Ascending aorta (tissue), 2 donors: Measurements from ENCODE around the gene MAPK12. TPM values are rescaled to one million over a fixed set of nuclear protein-coding genes. Genes with fewer than 3 reads are reported as not detected.

ENCODE experiments used
- DNase-seq, 2 donors: peaks; one replicate each; pipeline ENCODE4 v3.0.0-alpha.2; 2019; ENCODE audit warnings: low spot score in 2 of 2
- H3K27ac ChIP-seq, 2 donors: fragments of 200-600 bp; sonication (generic); one replicate each; pipeline ENCODE4 v1.5.1; 2016 to 2017; ENCODE audit warnings: mild to moderate bottlenecking in 1 of 2
- H3K27me3 ChIP-seq: fragments of 200-600 bp; sonication (generic); one replicate; pipeline ENCODE4 v1.5.1; 2017
- H3K36me3 ChIP-seq, 2 donors: fragments of 200-600 bp; sonication (generic); one replicate each; pipeline ENCODE4 v1.5.1; 2016
- H3K4me1 ChIP-seq, 2 donors: fragments of 200-600 bp; sonication (generic); one replicate each; pipeline ENCODE4 v1.5.1; 2016 to 2017; ENCODE audit warnings: mild to moderate bottlenecking in 1 of 2
- H3K4me3 ChIP-seq, 2 donors: fragments of 200-600 bp; sonication (generic); one replicate each; pipeline ENCODE4 v1.5.1; 2016 to 2017; ENCODE audit warnings: mild to moderate bottlenecking in 1 of 2
- H3K9me3 ChIP-seq, 2 donors: fragments of 200-600 bp; sonication (generic); one replicate each; pipeline ENCODE4 v1.5.1; 2016
- intact Hi-C: fragments of 100-400 bp; cut with DNase I; formaldehyde crosslinking; loops from one replicate; pipeline ENCODE4 v1.15.1; 2023
- total RNA-seq: library from RNA; depleted of rRNA; stranded (reverse); fragments of >200 nt; gene quantifications from one replicate; pipeline ENCODE4 v1.1.0, GENCODE V29; 2016
- TF ChIP-seq, protein P1 (sequence below), 3 experiments: fragments of 200-600 bp in 2 of 3; fragments of 450-650 bp in 1 of 3; sonication (generic) in 2 of 3; IDR thresholded peaks; one replicate each; pipeline ENCODE4 v1.5.1; 2016 to 2019; ENCODE audit warnings: antibody characterized with exemption in 3 of 3, mild to moderate bottlenecking in 1 of 3, moderate library complexity in 1 of 3

The MAPK12 gene
- total RNA-seq, 1 donor from 2014 or later = 29.4 TPM

- intact Hi-C loops = no loop called here
- H3K4me1 ChIP-seq = peaks cover 6 to 26% of the 10 kb centered on the region in 2 donors
Measured at GRCh38 chr22:50264946-50265669, 3.6 kb upstream of the MAPK12 start.

DNA sequence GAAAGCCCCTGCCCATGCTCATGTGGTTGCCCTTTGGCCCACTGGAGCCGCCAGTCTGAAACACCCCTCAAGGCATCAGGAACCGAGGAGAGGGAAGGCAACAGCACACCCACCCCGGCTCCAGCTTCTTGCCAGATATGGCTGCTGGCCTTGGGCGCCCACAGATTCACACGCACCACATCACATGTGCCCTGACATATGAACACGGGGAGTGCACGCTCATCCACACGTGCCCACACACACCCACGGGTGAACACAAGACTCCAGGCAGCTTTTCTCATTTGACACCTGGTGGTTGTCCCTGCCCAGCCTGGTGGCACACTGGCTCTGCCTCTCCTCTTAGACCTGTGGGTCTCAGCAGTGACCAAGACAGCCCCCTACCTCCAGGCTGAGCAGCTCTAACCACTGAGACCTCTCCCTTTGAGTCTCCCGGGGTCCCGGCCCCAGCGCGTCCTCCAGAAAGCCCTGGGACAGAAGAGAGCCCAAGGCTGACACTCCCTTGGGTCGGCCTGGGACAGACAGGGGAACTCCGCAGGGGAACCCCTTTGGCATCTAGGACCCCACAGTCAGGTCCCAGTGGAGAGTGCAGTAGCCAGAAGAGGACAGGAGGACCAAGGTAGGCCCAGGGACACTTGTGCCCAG is 2.7 kb upstream of the MAPK12 start:
- Histone ChIP-seq H3K36me3 (no peaks in the 10 kb centered on the region), H3K27me3 (no peaks in the 10 kb centered on the region), H3K9me3 (no peaks in the 10 kb centered on the region), H3K4me1 (peaks cover 6 to 19% of the 10 kb centered on the region in 2 donors), H3K4me3 (no peak overlapping the region), H3K27ac (no peak overlapping the region)
- no peak for DNase-seq
- intact Hi-C loops = no loop called here
- TF ChIP-seq, protein P1, sequence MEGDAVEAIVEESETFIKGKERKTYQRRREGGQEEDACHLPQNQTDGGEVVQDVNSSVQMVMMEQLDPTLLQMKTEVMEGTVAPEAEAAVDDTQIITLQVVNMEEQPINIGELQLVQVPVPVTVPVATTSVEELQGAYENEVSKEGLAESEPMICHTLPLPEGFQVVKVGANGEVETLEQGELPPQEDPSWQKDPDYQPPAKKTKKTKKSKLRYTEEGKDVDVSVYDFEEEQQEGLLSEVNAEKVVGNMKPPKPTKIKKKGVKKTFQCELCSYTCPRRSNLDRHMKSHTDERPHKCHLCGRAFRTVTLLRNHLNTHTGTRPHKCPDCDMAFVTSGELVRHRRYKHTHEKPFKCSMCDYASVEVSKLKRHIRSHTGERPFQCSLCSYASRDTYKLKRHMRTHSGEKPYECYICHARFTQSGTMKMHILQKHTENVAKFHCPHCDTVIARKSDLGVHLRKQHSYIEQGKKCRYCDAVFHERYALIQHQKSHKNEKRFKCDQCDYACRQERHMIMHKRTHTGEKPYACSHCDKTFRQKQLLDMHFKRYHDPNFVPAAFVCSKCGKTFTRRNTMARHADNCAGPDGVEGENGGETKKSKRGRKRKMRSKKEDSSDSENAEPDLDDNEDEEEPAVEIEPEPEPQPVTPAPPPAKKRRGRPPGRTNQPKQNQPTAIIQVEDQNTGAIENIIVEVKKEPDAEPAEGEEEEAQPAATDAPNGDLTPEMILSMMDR (IDR thresholded peaks at IDR 0.05) = no peak

More at GRCh38 chr22:50264946-50265669, 3.6 kb upstream of the MAPK12 start:
- Histone ChIP-seq H3K36me3 (no peaks in the 10 kb centered on the region), H3K27me3 (no peaks in the 10 kb centered on the region), H3K4me3 (no peak overlapping the region), H3K27ac (no peak overlapping the region), H3K9me3 (no peaks in the 10 kb centered on the region)
- no peak for DNase-seq
- TF ChIP-seq, protein P1 (IDR thresholded peaks at IDR 0.05) = no peak

DNA sequence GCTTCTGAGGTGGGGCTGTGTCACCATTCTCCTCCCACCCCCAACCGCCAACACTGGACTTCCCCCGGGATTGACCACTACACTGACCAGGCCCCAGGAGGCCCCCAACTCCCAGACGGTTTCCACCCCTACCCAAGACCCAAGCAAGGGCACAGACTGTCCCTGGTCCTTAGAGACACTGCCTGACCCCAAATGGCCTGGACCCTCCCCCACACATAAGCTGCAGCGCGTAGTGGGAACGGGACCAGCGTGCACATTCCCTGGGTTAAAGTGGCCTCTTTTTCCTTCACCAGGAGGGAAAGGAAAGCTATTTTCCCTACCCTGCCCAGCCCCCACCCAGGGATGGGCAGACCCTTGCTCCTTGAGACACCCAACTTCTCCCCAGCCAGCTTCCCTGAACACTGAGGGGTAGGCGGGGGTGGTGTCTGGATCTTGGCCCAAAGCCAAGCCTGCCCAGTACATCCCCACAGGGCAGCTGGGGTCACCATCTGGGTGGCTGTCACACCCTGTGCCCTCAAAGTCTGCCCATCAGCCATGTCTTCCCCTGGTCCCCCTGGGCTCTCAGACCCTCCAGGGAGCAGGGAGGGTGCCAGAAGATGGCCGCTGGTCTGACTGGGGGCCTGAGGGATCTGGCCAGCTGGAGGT is 1.6 kb upstream of the MAPK12 start:
- H3K27ac ChIP-seq = no peak overlapping the region
- H3K36me3 ChIP-seq = no peaks in the 10 kb centered on the region
- intact Hi-C loops = no loop called here
- H3K9me3 ChIP-seq = no peaks in the 10 kb centered on the region
- peaks cover 6 to 16% of the 10 kb centered on the region in 2 donors for H3K4me1 ChIP-seq
- H3K27me3 ChIP-seq = no peaks in the 10 kb centered on the region
- no peak for DNase-seq
- H3K4me3 ChIP-seq = no peak overlapping the region
- TF ChIP-seq, protein P1 (IDR thresholded peaks at IDR 0.05) = no peak

GRCh38 chr22:50262460-50262911 is 1.0 kb upstream of the MAPK12 start:
- Histone ChIP-seq H3K9me3 (no peaks in the 10 kb centered on the region), H3K4me1 (peaks cover 6 to 12% of the 10 kb centered on the region in 2 donors), H3K36me3 (no peaks in the 10 kb centered on the region), H3K27ac (no peak overlapping the region), H3K27me3 (no peaks in the 10 kb centered on the region), H3K4me3 (no peak overlapping the region)
- TF ChIP-seq, protein P1 (IDR thresholded peaks at IDR 0.05) = no peak
- no peak for DNase-seq
- intact Hi-C loops = no loop called here

DNA sequence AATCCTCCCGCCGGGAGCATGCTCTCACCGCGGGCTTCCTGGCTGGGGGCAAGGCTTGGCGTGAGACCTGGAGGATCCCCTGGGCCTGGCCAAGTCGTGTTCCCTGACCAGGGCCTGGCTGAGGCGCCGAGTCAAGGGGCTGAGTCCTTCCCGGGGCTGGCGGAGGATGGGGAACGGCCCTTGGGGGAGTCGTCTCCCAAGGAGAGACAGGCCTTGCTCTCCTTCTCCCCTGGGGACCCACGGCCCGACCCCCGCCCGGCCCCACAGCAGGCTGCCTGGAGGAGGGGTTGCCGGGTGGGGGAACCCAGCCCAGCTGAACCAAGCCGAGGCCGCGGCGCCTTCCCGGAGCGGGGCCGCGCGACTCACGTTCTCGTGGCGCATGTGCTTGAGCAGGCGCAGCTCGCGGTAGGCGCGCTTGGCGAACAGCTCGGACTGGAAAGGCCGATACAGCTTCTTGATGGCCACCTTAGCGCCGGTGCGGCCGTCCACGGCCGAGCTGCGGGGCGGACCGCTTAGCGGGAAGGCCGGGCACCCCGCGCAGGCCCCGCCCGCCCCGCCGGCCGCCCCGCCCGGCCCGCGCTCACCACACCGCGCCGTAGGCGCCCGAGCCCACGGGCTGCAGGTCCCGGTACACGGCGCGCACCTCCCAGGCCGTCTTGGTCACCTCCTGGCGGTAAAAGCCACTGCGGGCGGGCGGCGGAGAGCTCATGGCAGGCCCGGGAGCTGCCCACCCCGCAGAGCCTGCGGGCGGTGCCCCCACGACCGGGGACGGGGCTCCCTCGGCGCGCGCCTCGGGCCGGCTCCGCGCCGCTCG is 475 bp downstream of the MAPK12 start:
- Histone ChIP-seq H3K4me1 (peaks cover 0 to 8% of the 10 kb centered on the region in 2 donors), H3K36me3 (no peaks in the 10 kb centered on the region), H3K4me3 (peak overlapping the region; percentile 53 to 67), H3K27me3 (no peaks in the 10 kb centered on the region), H3K9me3 (no peaks in the 10 kb centered on the region), H3K27ac (peak overlapping the region in 1 of 2 donors; percentile 9)
- intact Hi-C loops = no loop called here
- no peak for DNase-seq
- TF ChIP-seq, protein P1 (IDR thresholded peaks at IDR 0.05) = no peak
